HEK293 (cell line): ENCODE results near the gene KHSRP.

Experiments used
- CTCF ChIA-PET: fragments of 350-600 bp; formaldehyde crosslinking; extraction: SDS; loops from one replicate; lab custom pipeline; 2021; ENCODE audit warnings: antibody characterized with exemption; lab: Yijun Ruan, JAX
- POLR2A ChIA-PET: fragments of 300-600 bp; formaldehyde crosslinking; extraction: SDS; loops from one replicate; lab custom pipeline; 2020; ENCODE audit warnings: antibody characterized with exemption, inconsistent platforms; lab: Yijun Ruan, JAX
- H3K27ac ChIP-seq: fragments of 200-500 bp; sonication (Bioruptor generic); 2 replicates; pipeline ENCODE4 v1.5.1; 2014; ENCODE audit warnings: low read depth, low read length, control low read depth, inconsistent platforms; ENCODE audit errors: extremely low read depth
- H3K36me3 ChIP-seq, 2 experiments: fragments of 200-500 bp in 1 of 2; sonication (Bioruptor generic) in 1 of 2; 1 replicate in 1 of 2; 2 replicates in 1 of 2; pipeline ENCODE4 v1.5.1; 2014 to 2017; ENCODE audit warnings: inconsistent platforms in 2 of 2, low read length in 2 of 2; ENCODE audit not compliant: control insufficient read depth in 2 of 2, insufficient read depth in 1 of 2
- H3K4me1 ChIP-seq: fragments of 200-500 bp; sonication (Bioruptor generic); 2 replicates; pipeline ENCODE4 v1.5.1; 2014; ENCODE audit warnings: mild to moderate bottlenecking, low read length, inconsistent platforms; ENCODE audit not compliant: control insufficient read depth, insufficient read depth
- H3K4me3 ChIP-seq: 2 replicates; pipeline ENCODE4 v1.5.1; 2011; ENCODE audit warnings: low read depth, mild to moderate bottlenecking, control low read depth, low read length, moderate library complexity
- H3K9me3 ChIP-seq: fragments of 200-500 bp; sonication (Bioruptor generic); 2 replicates; pipeline ENCODE4 v1.5.1; 2014; ENCODE audit warnings: low read depth, low read length, inconsistent platforms; ENCODE audit not compliant: control insufficient read depth, insufficient read depth
- EGR2 ChIP-seq: fragments of 450-650 bp; formaldehyde crosslinking; IDR thresholded peaks from 2 replicates; pipeline ENCODE4 v1.5.1; 2016; ENCODE audit warnings: low read depth, missing biosample characterization, missing genetic modification characterization
- GLI4 ChIP-seq: fragments of 450-650 bp; formaldehyde crosslinking; IDR thresholded peaks from 2 replicates; pipeline ENCODE4 v1.5.1; 2016; ENCODE audit warnings: missing biosample characterization, missing genetic modification characterization
- GLIS2 ChIP-seq: fragments of 450-650 bp; formaldehyde crosslinking; IDR thresholded peaks from 2 replicates; pipeline ENCODE4 v1.5.1; 2016; ENCODE audit warnings: missing biosample characterization, missing genetic modification characterization
- HOXD13 ChIP-seq: sonication (generic); formaldehyde crosslinking; IDR thresholded peaks from 2 replicates; pipeline ENCODE4 v1.8.0; 2022; ENCODE audit warnings: missing genetic modification reagents, borderline replicate concordance
- IKZF3 ChIP-seq: fragments of 450-650 bp; IDR thresholded peaks from 2 replicates; pipeline ENCODE4 v1.5.0; 2018; ENCODE audit warnings: missing biosample characterization, mild to moderate bottlenecking, missing genetic modification characterization, moderate library complexity
- KLF17 ChIP-seq: fragments of 450-650 bp; formaldehyde crosslinking; IDR thresholded peaks from 2 replicates; pipeline ENCODE4 v1.5.1; 2016; ENCODE audit warnings: missing biosample characterization, missing genetic modification characterization
- PATZ1 ChIP-seq: fragments of 450-650 bp; formaldehyde crosslinking; IDR thresholded peaks from 2 replicates; pipeline ENCODE4 v1.5.1; 2016; ENCODE audit warnings: missing biosample characterization, missing genetic modification characterization
- PRDM4 ChIP-seq: fragments of 450-650 bp; formaldehyde crosslinking; IDR thresholded peaks from 2 replicates; pipeline ENCODE4 v1.5.1; 2017; ENCODE audit warnings: missing biosample characterization, missing genetic modification characterization
- RBAK ChIP-seq: fragments of 450-650 bp; formaldehyde crosslinking; IDR thresholded peaks from 2 replicates; pipeline ENCODE4 v1.5.1; 2016; ENCODE audit warnings: missing biosample characterization, missing genetic modification characterization
- TCF7L2 ChIP-seq: IDR thresholded peaks from 2 replicates; pipeline ENCODE4 v1.6.1; 2011; ENCODE audit warnings: low read depth, mild to moderate bottlenecking, inconsistent platforms, low read length, moderate library complexity, borderline replicate concordance
- YY2 ChIP-seq: fragments of 450-650 bp; formaldehyde crosslinking; IDR thresholded peaks from 2 replicates; pipeline ENCODE4 v1.5.1; 2016; ENCODE audit warnings: missing biosample characterization, missing genetic modification characterization
- ZBTB20 ChIP-seq: fragments of 450-650 bp; formaldehyde crosslinking; IDR thresholded peaks from 2 replicates; pipeline ENCODE4 v1.5.1; 2016; ENCODE audit warnings: missing biosample characterization, missing genetic modification characterization
- ZFHX2 ChIP-seq: fragments of 450-650 bp; formaldehyde crosslinking; conservative IDR thresholded peaks from 2 replicates; pipeline ENCODE4 v1.5.1; 2016; ENCODE audit warnings: missing biosample characterization, missing genetic modification characterization
- ZNF114 ChIP-seq: fragments of 450-650 bp; formaldehyde crosslinking; IDR thresholded peaks from 2 replicates; pipeline ENCODE4 v1.5.0; 2017; ENCODE audit warnings: missing biosample characterization, missing genetic modification characterization
- ZNF175 ChIP-seq: fragments of 450-650 bp; formaldehyde crosslinking; IDR thresholded peaks from 2 replicates; pipeline ENCODE4 v1.5.1; 2016; ENCODE audit warnings: missing biosample characterization, missing genetic modification characterization
- ZNF202 ChIP-seq: fragments of 450-650 bp; formaldehyde crosslinking; IDR thresholded peaks from 2 replicates; pipeline ENCODE4 v1.5.1; 2016; ENCODE audit warnings: missing biosample characterization, missing genetic modification characterization, borderline replicate concordance
- ZNF302 ChIP-seq: fragments of 450-650 bp; formaldehyde crosslinking; IDR thresholded peaks from 2 replicates; pipeline ENCODE4 v1.5.1; 2016; ENCODE audit warnings: missing biosample characterization, missing genetic modification characterization, low read depth
- ZNF529 ChIP-seq: fragments of 450-650 bp; formaldehyde crosslinking; IDR thresholded peaks from 2 replicates; pipeline ENCODE4 v1.5.1; 2017; ENCODE audit warnings: missing genetic modification characterization, missing biosample characterization; ENCODE audit not compliant: insufficient replicate concordance
- ZNF549 ChIP-seq: fragments of 450-650 bp; IDR thresholded peaks from 2 replicates; pipeline ENCODE4 v1.5.1; 2018; ENCODE audit warnings: missing biosample characterization, missing genetic modification characterization, mild to moderate bottlenecking, inconsistent platforms, moderate library complexity
- ZNF558 ChIP-seq: fragments of 450-650 bp; formaldehyde crosslinking; IDR thresholded peaks from 2 replicates; pipeline ENCODE4 v1.5.1; 2016; ENCODE audit warnings: missing biosample characterization, missing genetic modification characterization
- ZNF768 ChIP-seq: fragments of 450-650 bp; formaldehyde crosslinking; IDR thresholded peaks from 2 replicates; pipeline ENCODE4 v1.5.1; 2018; ENCODE audit warnings: missing biosample characterization, mild to moderate bottlenecking, missing genetic modification characterization
- TF ChIP-seq, protein P1 (sequence below): fragments of 450-650 bp; formaldehyde crosslinking; IDR thresholded peaks from 2 replicates; pipeline ENCODE4 v1.5.1; 2016; ENCODE audit warnings: missing biosample characterization, missing genetic modification characterization

Gene KHSRP

DNA sequence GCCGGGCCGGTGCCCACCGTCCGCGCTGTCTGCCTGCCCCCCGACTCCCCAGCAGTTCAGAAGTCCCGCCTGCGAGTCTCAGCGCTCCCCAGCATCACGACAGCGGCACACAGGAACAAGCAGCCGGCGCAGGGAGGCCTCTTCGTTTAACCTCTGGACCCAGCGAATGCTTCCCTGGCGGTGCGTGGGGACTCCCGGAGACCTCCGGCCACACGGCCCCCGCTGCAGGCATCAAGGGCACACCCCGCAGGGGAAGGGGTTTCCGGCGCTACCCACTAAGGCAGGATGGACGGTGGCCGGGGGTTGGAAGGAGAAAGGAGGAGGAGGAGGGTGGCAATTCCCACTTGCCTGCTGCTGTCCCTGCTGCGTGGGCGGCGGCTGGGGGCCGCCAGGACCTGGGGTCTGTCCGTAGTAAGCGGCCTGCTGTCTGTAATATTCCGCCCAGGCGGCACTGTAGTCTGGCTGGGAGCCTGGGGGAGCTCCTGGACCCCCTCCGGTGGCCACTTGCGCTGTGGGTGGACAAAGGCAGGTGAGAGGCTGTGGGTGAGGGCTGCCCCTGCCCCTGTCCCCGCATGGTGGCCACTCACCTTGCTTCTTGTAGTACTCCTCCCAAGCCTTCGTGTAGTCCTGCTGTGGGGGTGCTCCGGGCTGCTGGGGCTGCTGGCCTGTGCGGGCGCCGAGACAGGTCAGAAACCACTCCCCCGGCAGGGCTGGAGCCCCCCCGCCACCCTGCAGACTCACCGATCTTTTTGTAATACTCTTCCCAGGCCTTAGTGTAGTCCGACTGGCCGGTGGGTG, 9.6 kb downstream of the KHSRP start:
- TF ChIP-seq IKZF3, result no peak
- peak; percentile 62 for TF ChIP-seq ZFHX2 (tag by site-specific recombination)
- TF ChIP-seq ZNF549 (tag by site-specific recombination), result no peak
- no peak for TF ChIP-seq ZNF114 (tag by site-specific recombination)
- no peak for TF ChIP-seq GLI4 (tag by site-specific recombination)
- no peak for TF ChIP-seq ZNF768 (tag by site-specific recombination)
- TF ChIP-seq ZNF202, result no peak
- TF ChIP-seq ZNF302, result no peak
- no peak for TF ChIP-seq ZNF558 (tag by site-specific recombination)
- no peak for TF ChIP-seq ZNF529 (tag by site-specific recombination)
- TF ChIP-seq RBAK (tag by site-specific recombination), result no peak
- TF ChIP-seq ZNF175 (tag by site-specific recombination), result no peak
- TF ChIP-seq EGR2, result peak; percentile 49; the same call in 1 of the 2 replicates
- 0 out of 2 replicates have a peak, but pooled peaks have one; percentile 14 for TF ChIP-seq GLIS2
- TF ChIP-seq, protein P1, sequence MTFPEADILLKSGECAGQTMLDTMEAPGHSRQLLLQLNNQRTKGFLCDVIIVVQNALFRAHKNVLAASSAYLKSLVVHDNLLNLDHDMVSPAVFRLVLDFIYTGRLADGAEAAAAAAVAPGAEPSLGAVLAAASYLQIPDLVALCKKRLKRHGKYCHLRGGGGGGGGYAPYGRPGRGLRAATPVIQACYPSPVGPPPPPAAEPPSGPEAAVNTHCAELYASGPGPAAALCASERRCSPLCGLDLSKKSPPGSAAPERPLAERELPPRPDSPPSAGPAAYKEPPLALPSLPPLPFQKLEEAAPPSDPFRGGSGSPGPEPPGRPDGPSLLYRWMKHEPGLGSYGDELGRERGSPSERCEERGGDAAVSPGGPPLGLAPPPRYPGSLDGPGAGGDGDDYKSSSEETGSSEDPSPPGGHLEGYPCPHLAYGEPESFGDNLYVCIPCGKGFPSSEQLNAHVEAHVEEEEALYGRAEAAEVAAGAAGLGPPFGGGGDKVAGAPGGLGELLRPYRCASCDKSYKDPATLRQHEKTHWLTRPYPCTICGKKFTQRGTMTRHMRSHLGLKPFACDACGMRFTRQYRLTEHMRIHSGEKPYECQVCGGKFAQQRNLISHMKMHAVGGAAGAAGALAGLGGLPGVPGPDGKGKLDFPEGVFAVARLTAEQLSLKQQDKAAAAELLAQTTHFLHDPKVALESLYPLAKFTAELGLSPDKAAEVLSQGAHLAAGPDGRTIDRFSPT (tag by site-specific recombination), result 0 out of 2 replicates have a peak, but pooled peaks have one; percentile 13
- TF ChIP-seq HOXD13, result no peak
- H3K4me3 ChIP-seq, result no peak overlapping the region
- ChIA-PET POLR2A (interaction anchor here (1.8 kb wide), 1 partner anchor 10 kb away, joined by 7 read pairs; the partner anchor contains the start of gene KHSRP), CTCF (no interaction called here)
- H3K27ac ChIP-seq, result no peak overlapping the region
- peaks cover 15 to 64% of the 10 kb centered on the region in 2 experiments for H3K36me3 ChIP-seq
- no peaks in the 10 kb centered on the region for H3K4me1 ChIP-seq
- no peaks in the 10 kb centered on the region for H3K9me3 ChIP-seq

DNA sequence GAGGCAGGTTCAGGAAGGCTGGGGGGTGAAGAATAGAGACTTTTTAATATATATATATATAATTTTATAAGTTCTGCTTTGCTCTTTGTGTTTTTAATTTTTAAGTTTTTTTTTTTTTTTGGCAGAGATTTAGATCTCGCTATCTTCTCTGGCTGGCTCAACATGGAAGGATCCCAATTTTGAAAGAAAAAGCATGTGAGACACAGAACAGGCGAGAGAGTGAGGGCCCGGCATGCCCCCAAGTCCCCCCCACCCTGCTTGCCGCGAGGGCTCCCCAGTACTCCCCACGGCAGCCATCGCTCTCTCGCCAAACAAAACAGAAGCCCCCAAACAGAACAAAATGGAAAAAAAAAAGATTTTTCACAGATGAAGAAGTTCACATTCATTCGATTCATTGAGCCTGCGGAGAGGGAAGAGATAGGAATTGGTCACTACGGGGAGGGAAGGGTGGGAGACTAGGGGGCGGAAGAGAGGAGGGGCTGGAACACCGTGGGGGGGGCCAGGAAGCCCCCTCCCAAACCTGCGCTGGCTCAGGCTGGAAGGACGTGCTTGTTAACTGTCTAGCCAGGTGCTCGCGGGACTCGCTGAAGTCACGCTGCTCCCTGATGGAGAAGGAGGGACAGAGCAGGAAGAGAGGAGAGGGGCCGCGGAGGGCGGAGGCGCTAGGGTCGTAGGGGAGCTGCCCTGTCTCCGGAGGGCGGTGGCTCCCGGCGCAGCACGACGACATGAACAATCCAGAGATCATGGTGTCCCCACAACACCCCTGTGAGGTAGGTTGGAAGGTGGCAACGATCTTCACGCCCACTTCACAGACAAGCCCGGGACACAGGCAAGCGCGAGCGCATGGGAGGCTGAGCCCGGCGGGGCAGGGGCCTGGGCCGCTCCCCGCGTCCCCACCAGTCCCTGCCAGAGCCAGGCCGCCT, 10.6 kb downstream of the KHSRP start:
- Histone ChIP-seq H3K27ac (no peak overlapping the region), H3K36me3 (peaks cover 9 to 54% of the 10 kb centered on the region in 2 experiments; a peak in 2 of 3 replicates), H3K4me1 (no peaks in the 10 kb centered on the region), H3K9me3 (no peaks in the 10 kb centered on the region), H3K4me3 (no peak overlapping the region)
- ChIA-PET CTCF (no interaction called here), POLR2A (no interaction called here)
- TF ChIP-seq KLF17 (tag by site-specific recombination) (0 out of 2 replicates have a peak, but pooled peaks have one; percentile 16), PATZ1 (tag by site-specific recombination) (peak; percentile 73), ZNF202 (0 out of 2 replicates have a peak, but pooled peaks have one; percentile 39), ZBTB20 (tag by site-specific recombination) (no peak), ZFHX2 (tag by site-specific recombination) (no peak), PRDM4 (tag by site-specific recombination) (no peak), YY2 (tag by site-specific recombination) (no peak), TCF7L2 (no peak)
